Measurements from ENCODE around the gene CREBBP. TPM values are rescaled to one million over a fixed set of nuclear protein-coding genes. Genes with fewer than 3 reads are reported as not detected.
A peak's percentile ranks its signal among the peaks of the same experiment; 100 is the strongest.

CREBBP gene
- total RNA-seq, 1 donor from 2014 or later, result 33.5 TPM

GRCh38 chr16:3698941-3699340 lies 181.6 kb downstream of the CREBBP start:
- Histone ChIP-seq H3K36me3 (peaks cover 5% of the 10 kb centered on the region), H3K27me3 (ENCODE audit: low read depth) (no peaks in the 10 kb centered on the region), H3K27ac (replicated peaks) (no peak overlapping the region), H3K9me3 (replicated peaks) (no peaks in the 10 kb centered on the region), H3K4me3 (no peak overlapping the region), H3K4me1 (peaks cover 15% of the 10 kb centered on the region)
- TF ChIP-seq, protein P1, sequence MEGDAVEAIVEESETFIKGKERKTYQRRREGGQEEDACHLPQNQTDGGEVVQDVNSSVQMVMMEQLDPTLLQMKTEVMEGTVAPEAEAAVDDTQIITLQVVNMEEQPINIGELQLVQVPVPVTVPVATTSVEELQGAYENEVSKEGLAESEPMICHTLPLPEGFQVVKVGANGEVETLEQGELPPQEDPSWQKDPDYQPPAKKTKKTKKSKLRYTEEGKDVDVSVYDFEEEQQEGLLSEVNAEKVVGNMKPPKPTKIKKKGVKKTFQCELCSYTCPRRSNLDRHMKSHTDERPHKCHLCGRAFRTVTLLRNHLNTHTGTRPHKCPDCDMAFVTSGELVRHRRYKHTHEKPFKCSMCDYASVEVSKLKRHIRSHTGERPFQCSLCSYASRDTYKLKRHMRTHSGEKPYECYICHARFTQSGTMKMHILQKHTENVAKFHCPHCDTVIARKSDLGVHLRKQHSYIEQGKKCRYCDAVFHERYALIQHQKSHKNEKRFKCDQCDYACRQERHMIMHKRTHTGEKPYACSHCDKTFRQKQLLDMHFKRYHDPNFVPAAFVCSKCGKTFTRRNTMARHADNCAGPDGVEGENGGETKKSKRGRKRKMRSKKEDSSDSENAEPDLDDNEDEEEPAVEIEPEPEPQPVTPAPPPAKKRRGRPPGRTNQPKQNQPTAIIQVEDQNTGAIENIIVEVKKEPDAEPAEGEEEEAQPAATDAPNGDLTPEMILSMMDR (IDR thresholded peaks at IDR 0.05; ENCODE audit: borderline replicate concordance), result no peak
- no peak for DNase-seq
- intact Hi-C loops (cut with micrococcal nuclease), result no loop called here

DNA sequence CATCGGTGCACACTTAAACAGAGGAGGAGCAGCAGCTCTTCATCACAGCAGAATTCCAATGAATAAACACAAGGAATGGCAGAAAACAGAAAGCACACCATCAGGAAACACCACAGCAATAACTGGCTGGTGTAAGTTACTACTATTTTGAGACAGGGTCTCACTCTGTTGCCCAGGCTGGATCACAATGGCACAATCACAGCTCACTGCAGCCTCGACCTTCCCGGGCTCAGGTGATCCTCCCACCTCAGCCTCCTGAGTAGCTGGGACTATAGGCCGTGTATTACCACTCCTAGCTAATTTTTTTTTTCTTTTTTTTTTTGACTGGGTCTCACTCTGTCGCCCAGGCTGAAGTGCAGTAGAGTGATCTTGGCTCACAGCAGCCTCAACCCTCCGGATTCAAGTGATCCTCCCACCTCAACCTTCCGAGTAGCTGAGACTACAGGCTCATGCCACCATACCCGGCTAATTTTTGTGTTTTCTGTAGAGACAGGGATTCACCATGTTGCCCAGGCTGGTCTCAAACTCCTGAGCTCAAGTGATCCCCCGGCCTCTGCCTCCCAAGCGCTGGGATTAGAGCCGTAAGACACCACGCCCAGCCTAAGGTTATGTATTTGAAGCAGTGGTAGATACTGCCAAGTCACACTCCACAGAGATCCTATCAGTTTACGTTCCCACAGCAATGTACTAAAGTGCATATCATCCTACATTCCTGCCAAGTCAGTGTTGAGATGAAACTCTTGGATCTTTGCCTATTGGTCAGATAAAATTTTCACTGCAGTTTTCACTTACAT lies 183.9 kb downstream of the CREBBP start:
- TF ChIP-seq, protein P1 (IDR thresholded peaks at IDR 0.05; ENCODE audit: borderline replicate concordance), result no peak
- H3K36me3 ChIP-seq, result no peaks in the 10 kb centered on the region
- intact Hi-C loops (cut with micrococcal nuclease), result no loop called here
- no peak for DNase-seq
- H3K27me3 ChIP-seq (ENCODE audit: low read depth), result no peaks in the 10 kb centered on the region
- H3K4me1 ChIP-seq, result peaks cover 15% of the 10 kb centered on the region
- peak overlapping the region; percentile 56 for H3K27ac ChIP-seq (replicated peaks)
- no peaks in the 10 kb centered on the region for H3K9me3 ChIP-seq (replicated peaks)
- H3K4me3 ChIP-seq, result no peak overlapping the region

- Histone ChIP-seq H3K9me3 (replicated peaks) (no peaks in the 10 kb centered on the region), H3K27ac (replicated peaks) (peak overlapping the region; percentile 56), H3K4me3 (no peak overlapping the region), H3K4me1 (peaks cover 21% of the 10 kb centered on the region), H3K27me3 (ENCODE audit: low read depth) (no peaks in the 10 kb centered on the region), H3K36me3 (no peaks in the 10 kb centered on the region)
- DNase-seq, result no peak
- TF ChIP-seq, protein P1 (IDR thresholded peaks at IDR 0.05; ENCODE audit: borderline replicate concordance), result no peak
- intact Hi-C loops (cut with micrococcal nuclease), result no loop called here
Observed at GRCh38 chr16:3695610-3696369, 184.7 kb downstream of the CREBBP start.

GRCh38 chr16:3694051-3694450 lies 186.5 kb downstream of the CREBBP start:
- H3K4me3 ChIP-seq, result no peak overlapping the region
- H3K9me3 ChIP-seq (replicated peaks), result no peaks in the 10 kb centered on the region
- intact Hi-C loops (cut with micrococcal nuclease), result no loop called here
- H3K27me3 ChIP-seq (ENCODE audit: low read depth), result no peaks in the 10 kb centered on the region
- TF ChIP-seq, protein P1 (IDR thresholded peaks at IDR 0.05; ENCODE audit: borderline replicate concordance), result no peak
- peaks cover 33% of the 10 kb centered on the region for H3K4me1 ChIP-seq
- H3K36me3 ChIP-seq, result no peaks in the 10 kb centered on the region
- DNase-seq, result no peak
- H3K27ac ChIP-seq (replicated peaks), result no peak overlapping the region

DNA sequence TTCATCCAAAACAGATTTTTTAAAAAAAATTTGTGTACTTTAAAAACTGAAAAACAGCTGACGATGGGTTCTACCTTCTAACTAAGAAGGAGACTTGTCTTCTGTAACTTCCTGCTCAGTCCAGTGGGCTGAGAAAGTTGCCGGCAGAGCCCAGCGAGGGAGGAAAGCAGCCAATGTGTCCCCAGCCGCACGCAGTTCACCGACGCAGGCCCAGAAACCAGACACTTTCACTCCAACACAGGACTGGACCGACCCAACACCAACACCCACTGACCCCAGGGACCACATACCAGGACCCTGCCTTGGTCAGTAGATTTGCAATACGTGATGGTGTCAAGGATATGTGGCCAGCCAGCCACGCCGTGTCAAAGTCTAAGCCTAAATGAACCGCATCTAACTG lies 188.8 kb downstream of the CREBBP start:
- no peak for DNase-seq
- intact Hi-C loops (cut with micrococcal nuclease), result no loop called here
- no peaks in the 10 kb centered on the region for H3K9me3 ChIP-seq (replicated peaks)
- no peaks in the 10 kb centered on the region for H3K27me3 ChIP-seq (ENCODE audit: low read depth)
- H3K36me3 ChIP-seq, result peaks cover 12% of the 10 kb centered on the region
- TF ChIP-seq, protein P1 (IDR thresholded peaks at IDR 0.05; ENCODE audit: borderline replicate concordance), result peak; percentile 0
- H3K4me3 ChIP-seq, result no peak overlapping the region
- peaks cover 30% of the 10 kb centered on the region for H3K4me1 ChIP-seq
- H3K27ac ChIP-seq (replicated peaks), result peak overlapping the region; percentile 71

Data from left ventricle myocardium inferior (tissue), 1 donor.